ENCODE results near the gene SLC45A1.

- TF ChIP-seq POLR2AphosphoS5 (IDR thresholded peaks at IDR 0.05; ENCODE audit: borderline replicate concordance, low read depth, low read length) (no peak), EZH2 (IDR thresholded peaks at IDR 0.05) (no peak), FOXP2 (optimal IDR thresholded peaks at IDR 0.05; ENCODE audit: control extremely low read depth, extremely low read length, insufficient read depth) (no peak)
Observed at GRCh38 chr1:8356256-8357209, 38.6 kb downstream of the SLC45A1 start.

All from SK-N-MC (cell line).